AG08396 (cell line): ENCODE measurements around the gene CD1C.
"Not testable (repeated sequence)": the region's sequence is repeated elsewhere in the genome, so short reads cannot be mapped to it uniquely, and the experiment has no call there.

Experiments
- DNase-seq: peaks from one replicate; pipeline ENCODE4 v3.0.0; 2012; ENCODE audit warnings: low spot score, mixed read lengths

Gene CD1C

GRCh38 chr1:158289811-158290210 lies at the start of gene CD1C:
Gene CD1C (plus strand): TSS chr1:158289923. CDS start chr1:158290065, 142 bp downstream.
- no peak for DNase-seq

DNA sequence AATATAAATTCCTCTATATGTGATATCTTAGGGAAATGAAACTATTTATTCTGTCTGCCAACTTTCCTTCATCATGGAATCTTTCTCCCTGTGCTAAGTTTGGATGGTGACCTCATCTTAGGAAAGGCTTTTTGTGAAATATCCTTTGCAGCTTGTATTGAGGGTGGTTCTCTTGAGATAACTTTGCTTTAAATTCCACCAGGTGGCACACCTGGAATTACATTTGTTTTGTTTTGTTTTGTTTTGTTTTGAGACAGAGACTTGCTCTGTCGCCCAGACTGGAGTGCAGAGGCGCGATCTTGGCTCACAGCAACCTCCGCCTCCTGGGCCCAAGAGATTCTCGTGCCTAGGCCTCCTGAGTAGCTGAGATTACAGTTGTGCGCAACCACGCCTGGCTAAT lies 43.1 kb upstream of the CD1C start:
- no peak for DNase-seq

DNA sequence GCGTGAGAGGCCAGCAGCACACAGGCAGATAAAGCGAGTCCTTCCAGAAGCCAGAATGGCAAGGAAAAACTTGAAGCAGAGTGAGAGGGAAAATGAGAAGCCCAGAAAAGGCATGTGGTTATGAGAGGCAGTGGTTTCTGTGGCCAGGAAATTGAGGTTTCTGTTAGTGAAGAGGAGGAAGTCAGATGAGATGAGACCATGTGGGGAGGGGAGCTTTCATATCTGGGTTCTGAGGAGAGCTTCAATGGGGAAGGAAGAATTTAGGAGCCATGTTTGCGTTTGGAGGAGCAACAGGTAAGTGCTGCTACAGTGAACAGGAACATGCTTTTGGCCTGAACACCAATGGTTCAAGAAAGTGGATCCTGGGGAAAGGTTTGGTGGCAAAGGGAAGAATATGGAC lies 41.6 kb upstream of the CD1C start:
- no peak for DNase-seq

DNA sequence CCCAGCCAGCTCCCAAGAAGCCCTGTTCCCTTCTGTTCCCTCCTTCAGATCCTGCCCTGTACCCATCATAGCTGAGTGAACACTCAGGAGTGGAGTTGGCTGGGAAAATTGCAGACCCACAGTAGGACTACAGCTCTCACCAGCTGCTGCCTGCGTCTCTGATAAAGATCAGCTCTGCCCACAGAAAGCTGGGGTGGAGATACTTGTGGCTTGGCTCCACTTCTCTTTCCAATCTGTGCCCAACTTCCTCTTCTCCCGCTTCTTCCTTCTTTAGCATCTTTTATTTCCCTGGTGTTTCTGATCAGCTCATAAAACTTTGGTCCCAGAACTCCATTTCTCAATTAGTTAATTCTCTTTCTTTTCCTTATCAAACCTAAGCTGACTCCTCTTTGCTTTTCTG lies 41.0 kb upstream of the CD1C start:
- no peak for DNase-seq

- DNase-seq, result no peak
Measured at GRCh38 chr1:158249646-158250045, 40.1 kb upstream of the CD1C start.

DNA sequence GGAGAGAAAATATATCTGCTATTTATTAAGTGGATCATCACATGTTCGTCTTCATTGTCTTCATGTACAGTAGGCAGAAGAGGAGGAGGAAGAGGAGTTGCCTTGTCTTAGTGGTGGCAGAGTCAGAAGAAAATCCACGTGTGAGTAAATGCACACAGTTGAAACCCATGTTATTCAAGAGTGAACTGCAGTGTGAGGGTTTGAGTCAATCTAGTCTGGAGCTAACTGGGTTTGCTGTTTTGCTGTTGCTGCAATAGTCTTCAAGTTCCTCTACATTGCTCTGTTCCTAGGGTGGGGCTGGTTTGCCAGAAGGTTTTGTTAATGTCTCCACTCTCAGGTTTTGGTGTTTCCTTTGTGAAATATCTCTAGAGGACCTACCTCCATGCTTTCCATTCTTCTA lies 38.6 kb upstream of the CD1C start:
- DNase-seq, result no peak

DNA sequence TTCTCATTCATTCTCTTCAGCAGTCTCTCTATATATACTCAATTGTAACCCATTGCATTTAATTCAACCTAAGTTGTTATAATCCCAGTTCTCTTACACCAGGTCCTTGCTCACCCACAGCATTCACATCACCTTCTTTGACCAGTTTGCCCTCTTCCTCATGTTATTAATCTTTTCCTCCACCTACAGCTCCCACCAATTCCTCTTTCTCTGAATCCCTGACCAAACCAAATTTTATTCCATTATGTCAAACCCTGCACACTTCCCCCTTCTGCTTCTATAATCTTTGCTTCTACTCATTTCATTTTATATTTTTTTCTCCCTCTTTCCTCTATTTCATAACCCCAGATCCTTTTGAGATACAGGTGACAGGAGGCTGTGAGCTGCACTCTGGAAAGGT lies 34.1 kb upstream of the CD1C start:
- DNase-seq, result no peak

DNA sequence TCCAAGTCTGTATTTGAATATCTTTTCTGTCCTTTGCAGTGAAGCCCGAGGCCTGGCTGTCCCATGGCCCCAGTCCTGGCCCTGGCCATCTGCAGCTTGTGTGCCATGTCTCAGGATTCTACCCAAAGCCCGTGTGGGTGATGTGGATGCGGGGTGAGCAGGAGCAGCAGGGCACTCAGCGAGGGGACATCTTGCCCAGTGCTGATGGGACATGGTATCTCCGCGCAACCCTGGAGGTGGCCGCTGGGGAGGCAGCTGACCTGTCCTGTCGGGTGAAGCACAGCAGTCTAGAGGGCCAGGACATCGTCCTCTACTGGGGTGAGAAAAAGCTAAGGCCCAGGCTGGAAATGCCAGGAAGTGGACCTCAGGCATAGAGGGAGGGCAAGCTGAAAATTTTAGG lies 33.0 kb upstream of the CD1C start:
- not testable (repeated sequence) for DNase-seq

- no peak for DNase-seq
Measured at GRCh38 chr1:158257888-158258287, 31.8 kb upstream of the CD1C start.

DNA sequence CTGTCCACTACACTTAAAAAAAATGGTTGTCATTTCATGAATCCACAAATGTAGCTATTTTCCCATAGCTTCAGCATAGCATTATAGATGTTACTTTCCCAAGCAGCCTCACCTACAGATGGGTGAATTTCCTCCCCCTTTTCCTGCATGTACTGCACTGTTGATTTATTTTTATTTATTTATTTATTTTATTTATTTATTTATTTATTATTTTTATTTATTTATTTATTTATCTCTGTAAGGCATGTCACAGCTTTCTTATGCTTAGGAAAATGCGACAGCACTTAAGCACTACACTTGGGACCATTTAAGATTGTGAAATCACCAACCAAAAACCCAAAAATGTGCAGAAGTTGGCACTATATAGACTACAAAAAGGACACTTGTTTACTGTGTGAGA lies 30.6 kb upstream of the CD1C start:
- DNase-seq, result no peak

- DNase-seq, result no peak
Measured at GRCh38 chr1:158272681-158273080, 17.0 kb upstream of the CD1C start.

- no peak for DNase-seq
Measured at GRCh38 chr1:158274797-158275196, 14.9 kb upstream of the CD1C start.

DNA sequence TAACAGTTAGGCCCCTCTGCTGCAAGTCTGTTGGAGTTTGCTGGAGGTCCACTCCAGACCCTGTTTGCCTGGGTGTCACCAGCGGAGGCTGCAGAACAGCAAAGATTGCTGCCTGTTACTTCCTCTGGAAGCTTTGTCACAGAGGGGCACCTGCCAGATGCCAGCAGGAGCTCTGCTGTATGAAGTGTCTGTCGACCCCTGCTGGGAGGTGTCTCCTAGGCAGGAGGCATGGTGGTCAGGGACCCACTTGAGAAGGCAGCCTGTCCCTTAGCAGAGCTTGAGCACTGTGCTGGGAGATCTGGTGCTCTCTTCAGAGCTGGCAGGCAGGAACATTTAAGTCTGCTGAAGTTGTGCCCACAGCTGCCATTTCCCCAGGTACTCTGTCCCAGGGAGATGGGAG lies 7.3 kb upstream of the CD1C start:
- not testable (repeated sequence) for DNase-seq

DNA sequence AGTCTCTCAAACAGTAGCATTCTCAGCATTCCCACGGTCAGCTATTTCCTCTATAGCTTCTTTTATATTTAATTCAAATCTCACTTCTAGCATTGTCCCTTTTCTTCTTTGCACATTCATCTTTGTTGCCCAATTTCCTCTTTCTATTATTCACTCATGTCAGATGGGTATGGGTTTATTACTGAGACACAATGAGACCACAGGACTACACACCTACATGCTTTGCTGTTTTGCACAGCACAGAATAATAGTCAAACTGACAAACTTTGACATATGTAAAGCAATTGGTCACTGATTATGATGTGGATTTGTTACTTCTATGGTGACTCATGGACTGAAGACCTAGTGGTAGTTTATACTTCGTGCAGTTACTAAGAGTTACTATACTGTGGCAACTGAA lies 5.8 kb upstream of the CD1C start:
- DNase-seq, result no peak

DNA sequence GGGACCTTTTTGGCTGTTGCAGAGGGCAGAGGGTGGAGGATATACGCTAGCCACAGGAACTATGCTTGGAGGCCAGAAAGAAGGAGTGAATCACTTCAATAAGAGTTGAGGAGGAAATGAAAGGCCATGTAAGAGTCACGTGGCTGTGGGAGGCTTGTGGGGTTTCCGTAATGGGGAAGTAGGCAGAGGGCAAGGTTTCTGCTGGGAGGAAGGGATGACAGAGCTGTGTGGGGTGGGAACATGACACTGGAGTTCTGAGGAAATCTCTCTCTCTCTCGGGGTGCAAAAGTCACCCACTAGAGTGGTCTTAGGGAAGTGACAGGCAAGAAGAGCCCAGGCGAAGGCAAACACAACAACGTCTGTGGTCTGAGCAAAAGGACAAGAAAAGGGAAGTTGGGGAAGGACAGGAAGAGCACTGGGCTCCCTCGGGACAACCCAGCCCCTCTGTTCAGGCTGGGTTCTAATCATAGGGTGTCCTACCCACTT lies 3.9 kb upstream of the CD1C start:
- no peak for DNase-seq

DNA sequence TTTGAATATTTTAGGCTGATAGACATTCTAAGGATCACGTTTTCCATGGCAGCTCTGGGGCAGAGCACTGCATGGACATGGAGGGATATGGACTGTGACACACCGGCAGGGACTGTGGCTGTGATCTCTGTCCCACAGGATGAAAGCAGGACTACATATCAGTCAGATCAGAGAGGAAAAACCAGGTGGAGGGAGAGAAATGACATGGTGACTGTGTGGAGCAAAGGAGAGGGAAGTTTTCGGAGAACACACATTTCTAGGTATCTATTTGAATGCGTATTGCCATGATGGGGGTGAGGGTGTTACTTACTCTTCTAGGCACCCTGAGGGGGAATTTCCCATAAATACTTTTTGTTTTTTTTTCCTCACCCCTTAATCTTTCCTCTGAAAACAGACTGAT lies 3.2 kb upstream of the CD1C start:
- no peak for DNase-seq

- DNase-seq, result no peak
Measured at GRCh38 chr1:158286941-158287346, 2.8 kb upstream of the CD1C start.

- DNase-seq, result no peak
Measured at GRCh38 chr1:158290321-158290844, 660 bp downstream of the CD1C start.

DNA sequence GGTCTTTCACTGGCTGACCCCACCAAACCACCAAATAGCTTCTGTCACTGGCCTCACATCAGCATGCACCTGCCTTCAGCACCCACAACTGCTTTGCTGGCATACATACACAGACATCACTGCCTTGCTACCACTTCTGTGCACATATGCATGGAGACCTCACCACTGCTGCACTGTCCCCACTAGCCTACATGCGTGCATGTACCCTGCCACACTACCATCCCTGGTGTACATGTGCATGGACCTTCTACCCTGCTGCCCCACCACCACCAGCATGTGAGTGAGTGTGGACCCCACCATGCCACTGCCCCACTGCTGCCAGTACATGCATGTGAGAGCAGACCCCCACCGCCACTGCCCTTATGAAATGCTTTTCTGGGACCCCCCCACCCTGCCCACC lies 6.1 kb downstream of the CD1C start:
- DNase-seq, result no peak

DNA sequence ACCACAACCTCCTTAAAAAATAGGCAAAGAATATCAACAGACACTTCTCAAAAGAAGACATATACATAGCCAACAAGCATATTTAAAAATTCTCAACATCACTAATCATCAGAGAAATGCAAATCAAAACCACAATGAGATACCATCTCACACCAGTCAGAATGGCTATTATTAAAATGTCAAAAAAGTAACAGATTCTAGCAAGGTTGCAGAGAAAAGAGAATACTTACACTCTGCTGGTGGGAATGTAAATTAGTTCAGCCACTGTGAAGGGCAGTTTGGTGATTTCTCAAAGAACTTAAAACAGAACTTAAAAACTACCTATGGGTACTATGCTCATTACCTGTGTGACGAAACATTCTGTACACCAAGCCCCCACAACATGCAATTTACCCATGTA lies 20.9 kb downstream of the CD1C start:
- DNase-seq, result no peak

DNA sequence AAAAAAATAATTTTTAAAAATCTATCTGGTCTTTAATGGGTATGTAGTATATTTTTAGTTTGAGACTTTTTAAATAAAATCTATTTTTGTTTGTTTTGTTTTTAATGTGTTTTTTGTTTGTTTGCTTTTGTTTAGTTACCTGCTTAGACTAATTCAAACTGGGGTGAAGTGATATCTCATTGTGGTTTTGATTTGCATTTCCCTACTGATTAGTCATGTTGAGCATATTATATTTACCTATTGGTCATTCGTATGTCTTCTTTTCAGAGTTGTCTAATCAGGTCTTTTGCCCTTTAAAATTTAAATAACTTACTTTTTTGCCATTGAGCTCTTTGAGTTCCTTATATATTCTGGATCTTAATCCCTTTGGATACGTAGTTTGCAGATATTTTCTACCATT lies 21.3 kb downstream of the CD1C start:
- no peak for DNase-seq

DNA sequence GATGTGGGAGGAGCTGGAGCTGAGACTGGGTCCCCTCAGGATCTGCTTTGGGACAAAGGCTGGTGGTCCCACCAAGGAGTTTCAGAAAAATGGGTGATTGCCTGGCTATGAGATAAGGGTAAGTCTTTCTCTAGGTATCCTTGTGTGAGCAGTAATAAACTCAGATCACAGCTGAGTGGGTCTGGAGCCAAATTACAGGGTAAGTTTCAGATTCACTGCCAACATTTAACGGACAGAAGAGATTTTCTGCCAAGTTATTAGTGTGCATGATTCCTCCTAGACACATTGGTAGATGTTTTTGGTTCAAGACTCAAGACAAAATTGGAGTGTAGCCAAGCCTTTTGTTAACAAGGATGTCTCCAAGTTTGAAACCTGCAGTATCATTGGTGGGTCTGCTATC lies 34.1 kb downstream of the CD1C start:
- DNase-seq, result no peak

DNA sequence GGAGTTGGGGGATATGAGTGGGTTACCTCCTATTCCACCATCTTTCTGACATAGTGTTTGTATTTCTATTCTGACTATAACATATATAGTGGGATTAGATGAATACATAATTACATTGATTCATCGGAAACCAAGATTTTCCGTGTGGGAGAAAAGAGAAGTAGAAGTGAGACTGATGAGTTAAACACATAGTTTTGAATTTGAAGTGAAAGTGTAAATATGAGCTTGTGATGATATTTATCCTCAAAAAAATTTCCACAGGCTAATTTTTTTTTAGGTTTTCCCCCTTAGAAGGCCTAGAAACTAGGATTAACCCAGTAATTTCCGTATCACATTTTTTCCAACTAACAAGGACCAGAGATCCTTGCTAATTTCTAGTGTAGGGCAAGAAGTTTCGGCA lies 34.7 kb downstream of the CD1C start:
- DNase-seq, result no peak

- DNase-seq, result no peak
Measured at GRCh38 chr1:158327481-158327880, 37.8 kb downstream of the CD1C start.

DNA sequence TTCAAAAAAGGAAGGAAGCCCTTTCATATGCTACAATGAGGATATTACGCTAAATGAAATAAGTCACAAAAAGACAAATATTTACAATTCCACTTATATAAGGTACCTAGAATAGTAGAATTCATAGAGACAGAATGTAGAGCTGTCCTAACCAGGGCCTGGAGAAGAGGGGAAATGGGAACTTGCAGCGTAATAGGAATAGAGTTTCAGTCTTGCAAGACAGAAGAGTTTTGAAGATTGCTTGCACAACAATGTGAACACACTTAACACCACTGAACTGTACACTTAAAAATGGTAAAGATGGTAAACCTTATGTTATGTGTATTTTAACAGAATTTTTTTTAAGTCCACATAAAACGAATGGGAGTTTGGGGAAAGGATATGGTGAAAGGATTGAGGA lies 38.7 kb downstream of the CD1C start:
- no peak for DNase-seq
